Lower leg skin (tissue), 4 donors: ENCODE results near the gene ADPGK. TPM values are rescaled to one million over a fixed set of nuclear protein-coding genes. Genes with fewer than 3 reads are reported as not detected.

Experiments used
- DNase-seq, 2 donors: peaks; one replicate each; pipeline ENCODE4 v3.0.0-alpha.2; 2019; ENCODE audit warnings: low spot score in 2 of 2
- H3K4me3 ChIP-seq: fragments of 200-600 bp; sonication (generic); 2 replicates; pipeline ENCODE4 v1.5.1; 2017; ENCODE audit warnings: mild to moderate bottlenecking, low read depth; ENCODE audit not compliant: poor library complexity, severe bottlenecking
- CTCF ChIP-seq, 3 donors: fragments of 450-650 bp; IDR thresholded peaks; one replicate each; pipeline ENCODE4 v1.5.1; 2016; ENCODE audit warnings: antibody characterized with exemption in 3 of 3, mild to moderate bottlenecking in 3 of 3, moderate library complexity in 2 of 3
- POLR2A ChIP-seq, 2 donors: fragments of 450-650 bp; IDR thresholded peaks; one replicate each; pipeline ENCODE4 v1.6.1; 2016 to 2017; ENCODE audit warnings: antibody characterized with exemption in 2 of 2, mild to moderate bottlenecking in 1 of 2, moderate library complexity in 1 of 2
- WGBS, 2 donors: methylation state at CpG; one replicate each; pipeline ENCODE4 v1.1.5; 2018; 5-methylcytosine and 5-hydroxymethylcytosine counted together
- intact Hi-C: fragments of 100-400 bp; cut with DNase I; formaldehyde crosslinking; loops from one replicate; pipeline ENCODE4 v1.15.0; 2023; ENCODE audit warnings: low total_unique reads
- total RNA-seq, 4 donors: library from RNA; depleted of rRNA; stranded (reverse); fragments of >200 nt; gene quantifications; one replicate each; pipeline ENCODE4 v1.1.0, GENCODE V29; 2016

ADPGK gene
- total RNA-seq, 4 donors from 2014 or later: 31.1 to 83.1 (median 43.1) TPM

GRCh38 chr15:72771329-72771725 lies 12.2 kb downstream of the ADPGK start:
- no peak for DNase-seq
- intact Hi-C loops: no loop called here
- TF ChIP-seq POLR2A (IDR thresholded peaks at IDR 0.05): no peak
- no peak for TF ChIP-seq CTCF (IDR thresholded peaks at IDR 0.05)
- WGBS, 2 donors: 86 to 87% methylated on average over 1 of the region's 1 CpG
- H3K4me3 ChIP-seq: no peak overlapping the region

GRCh38 chr15:72770673-72771328 lies 12.8 kb downstream of the ADPGK start:
- intact Hi-C loops: no loop called here
- DNase-seq: no peak
- H3K4me3 ChIP-seq: no peak overlapping the region
- TF ChIP-seq CTCF (IDR thresholded peaks at IDR 0.05): no peak
- TF ChIP-seq POLR2A (IDR thresholded peaks at IDR 0.05): no peak
- 86% methylated on average over 6 of the region's 6 CpGs for WGBS, 2 donors

GRCh38 chr15:72766780-72767179 lies 16.8 kb downstream of the ADPGK start:
- 97 to 100% methylated on average over 2 of the region's 2 CpGs for WGBS, 2 donors

GRCh38 chr15:72766025-72766424 lies 17.5 kb downstream of the ADPGK start:
- no peak overlapping the region for H3K4me3 ChIP-seq
- DNase-seq: no peak
- intact Hi-C loops: no loop called here
- 98 to 100% methylated on average over 2 of the region's 2 CpGs for WGBS, 2 donors
- TF ChIP-seq CTCF (IDR thresholded peaks at IDR 0.05): no peak
- no peak for TF ChIP-seq POLR2A (IDR thresholded peaks at IDR 0.05)

More at GRCh38 chr15:72766780-72767179, 16.8 kb downstream of the ADPGK start:
- intact Hi-C loops: no loop called here
- TF ChIP-seq CTCF (IDR thresholded peaks at IDR 0.05) (no peak), POLR2A (IDR thresholded peaks at IDR 0.05) (no peak)
- DNase-seq: no peak
- no peak overlapping the region for H3K4me3 ChIP-seq

- intact Hi-C loops: no loop called here
- WGBS, 2 donors: 92 to 100% methylated on average over 3 of the region's 3 CpGs
- no peak for TF ChIP-seq CTCF (IDR thresholded peaks at IDR 0.05)
- no peak for TF ChIP-seq POLR2A (IDR thresholded peaks at IDR 0.05)
- no peak for DNase-seq
- H3K4me3 ChIP-seq: no peak overlapping the region
Measured at GRCh38 chr15:72764656-72765055, 18.9 kb downstream of the ADPGK start.
